Measurements from ENCODE around the gene PAM.
A peak's percentile ranks its signal among the peaks of the same experiment; 100 is the strongest.
"Not testable (repeated sequence)": the region's sequence is repeated elsewhere in the genome, so short reads cannot be mapped to it uniquely, and the experiment has no call there.

Gene PAM

GRCh38 chr5:102751903-102752376, 3.2 kb upstream of the PAM start:
- DNase-seq (ENCODE audit: low spot score), result not testable (repeated sequence)

DNA sequence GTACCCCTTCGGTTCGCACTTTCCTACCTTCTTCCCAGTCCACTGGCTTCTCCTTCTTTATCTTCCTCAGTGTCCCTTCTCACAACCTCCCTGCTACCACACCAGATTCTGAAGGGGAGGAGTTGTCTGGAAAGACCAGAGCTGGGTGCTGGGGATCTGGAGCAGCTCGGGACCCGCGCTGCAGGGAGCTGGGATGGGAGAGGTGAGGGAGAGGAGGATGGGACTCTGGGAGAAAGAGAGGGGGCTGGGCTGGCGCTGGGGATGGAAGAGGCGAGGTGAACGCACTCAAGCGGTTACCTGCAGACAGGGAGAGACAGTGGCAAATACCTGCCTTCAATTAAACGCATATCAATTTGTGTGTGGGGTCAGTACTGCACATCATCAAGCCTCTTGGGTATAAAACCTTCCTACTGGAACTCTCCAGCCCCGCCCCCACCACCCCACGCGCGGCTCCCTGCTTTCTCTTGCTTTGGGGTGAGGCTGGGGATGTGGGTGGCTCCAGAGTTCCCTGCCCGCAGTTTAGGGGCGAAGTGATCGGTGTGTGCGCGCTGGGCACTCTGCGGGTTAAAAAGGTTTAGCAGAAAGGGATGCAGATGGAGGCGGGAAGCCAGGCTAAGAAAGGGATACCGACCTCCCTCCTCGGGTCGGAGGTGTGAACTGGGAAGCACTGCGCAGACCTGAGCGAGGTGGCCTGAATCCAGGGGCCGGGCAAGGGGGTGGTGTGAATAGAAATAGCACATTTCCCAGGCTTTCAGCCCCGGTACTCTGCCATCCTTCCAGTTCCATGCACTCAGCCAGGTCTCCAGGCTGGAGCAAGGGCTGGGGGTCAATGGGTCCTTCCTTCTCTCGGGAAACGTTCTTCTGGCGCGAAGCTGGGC, 977 bp upstream of the PAM start:
- DNase-seq (ENCODE audit: low spot score), result no peak

DNA sequence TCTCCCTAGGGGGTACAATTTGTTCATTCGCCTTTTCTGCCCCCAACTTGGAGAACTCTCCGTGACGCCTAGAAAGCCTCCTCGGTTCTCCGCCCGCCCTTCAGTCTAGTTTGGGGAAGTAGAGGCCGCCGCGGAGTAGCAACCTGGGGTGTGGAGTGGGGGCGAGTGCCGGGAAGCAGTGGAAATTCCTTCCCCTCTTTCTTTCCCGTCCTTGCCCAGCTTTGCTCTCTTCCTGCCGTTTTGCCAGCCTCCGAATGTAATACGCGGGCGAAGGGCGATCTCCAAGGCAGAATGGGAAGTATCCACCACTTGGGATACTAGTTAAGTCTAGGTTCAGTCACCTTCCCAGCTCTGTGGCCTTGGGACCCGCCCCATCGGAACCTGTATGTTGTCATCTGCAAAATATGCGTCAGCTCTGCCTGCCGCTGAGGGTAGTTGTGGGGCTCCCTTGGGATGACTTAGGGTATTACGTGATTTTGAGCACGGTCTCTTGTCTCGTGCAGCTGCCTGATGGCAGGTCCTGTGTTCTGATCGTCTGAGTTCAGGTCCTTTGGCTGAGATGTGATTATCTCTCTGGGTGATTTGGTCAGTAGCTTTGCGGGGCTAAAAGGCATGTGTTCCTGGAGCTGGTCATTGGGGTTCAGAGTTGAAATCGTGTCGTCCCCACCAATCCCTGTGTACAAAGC, 724 bp downstream of the PAM start:
- peak; percentile 6 for DNase-seq (ENCODE audit: low spot score)

DNA sequence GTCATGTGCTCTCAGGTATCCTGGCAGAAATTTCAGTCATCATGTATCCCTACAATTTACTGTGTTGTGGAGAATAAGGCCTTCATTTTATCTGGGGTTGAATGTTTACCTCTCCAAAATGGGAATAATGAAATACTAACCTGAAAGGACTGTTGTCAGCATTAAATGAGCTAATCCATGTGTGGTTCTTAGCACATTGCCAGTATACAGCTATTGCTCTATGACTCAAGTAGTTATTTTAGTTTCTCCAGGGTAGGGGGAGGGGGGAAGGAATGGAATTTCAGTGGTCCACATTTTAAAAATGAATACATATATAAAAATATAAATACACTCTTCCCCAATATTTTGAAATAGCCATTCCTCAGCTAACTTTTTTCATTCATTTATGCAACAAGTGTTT, 3.5 kb downstream of the PAM start:
- no peak for DNase-seq (ENCODE audit: low spot score)

DNA sequence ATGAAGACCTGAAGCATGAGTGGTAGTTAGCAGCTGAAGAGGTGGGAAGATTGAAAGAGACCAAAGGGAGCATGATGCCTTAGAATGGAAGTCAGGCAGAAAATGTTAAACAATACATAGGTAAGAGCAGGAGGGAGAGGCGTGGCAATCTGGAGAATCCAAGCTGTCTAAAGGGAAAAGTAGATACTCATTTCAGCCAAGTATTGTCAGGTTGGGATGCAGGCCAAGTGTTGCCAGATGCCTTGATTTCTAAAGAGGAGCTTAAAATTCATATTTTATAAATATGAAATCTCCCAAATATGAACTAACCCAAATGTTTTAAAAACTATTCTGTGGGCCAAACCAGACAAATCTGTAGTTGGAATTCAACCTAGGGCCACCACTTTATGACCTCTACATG, 4.2 kb downstream of the PAM start:
- no peak for DNase-seq (ENCODE audit: low spot score)

DNA sequence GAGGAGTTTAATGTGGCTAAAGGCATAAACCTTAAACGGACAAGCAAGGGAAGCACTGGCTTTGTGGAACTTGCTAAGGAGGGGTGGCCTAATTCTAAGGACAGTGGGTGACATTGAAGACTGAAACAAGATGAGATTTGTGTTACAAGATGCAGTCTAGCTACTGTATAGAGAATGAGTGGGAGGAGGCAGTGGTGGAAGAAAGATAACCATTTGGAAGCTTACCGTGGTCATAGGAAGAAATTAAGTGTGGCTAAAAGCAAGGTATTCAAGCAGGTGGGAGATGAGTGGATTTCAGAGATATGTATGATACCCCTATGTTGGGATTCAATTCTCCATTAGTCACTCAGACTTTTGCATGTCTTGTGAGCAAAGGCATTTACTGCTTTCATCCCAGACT, 4.6 kb downstream of the PAM start:
- no peak for DNase-seq (ENCODE audit: low spot score)

- DNase-seq (ENCODE audit: low spot score), result no peak
Measured at GRCh38 chr5:102760815-102761214, 5.7 kb downstream of the PAM start.

DNA sequence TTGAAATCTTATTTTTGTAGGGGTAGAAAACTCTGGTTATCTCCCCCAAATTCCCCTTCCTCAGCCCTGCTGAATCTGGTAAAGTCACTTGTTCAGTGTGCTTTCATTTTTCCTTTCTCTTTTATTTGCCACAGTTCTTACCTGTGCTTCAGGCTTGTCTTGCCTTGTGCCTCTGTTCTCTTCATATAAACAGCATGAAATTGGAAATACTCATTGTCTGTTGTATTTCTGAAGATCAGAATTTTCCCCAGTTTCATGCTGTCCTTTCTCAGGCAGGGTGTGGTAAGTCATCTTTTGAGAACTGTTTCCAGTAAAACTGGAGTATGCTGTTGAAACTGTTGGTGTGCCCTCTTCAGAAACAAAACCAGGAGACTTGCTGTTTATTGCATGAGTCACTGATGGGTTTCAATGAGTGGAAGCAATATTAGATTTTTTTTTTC, 7.0 kb downstream of the PAM start:
- DNase-seq (ENCODE audit: low spot score), result no peak

DNA sequence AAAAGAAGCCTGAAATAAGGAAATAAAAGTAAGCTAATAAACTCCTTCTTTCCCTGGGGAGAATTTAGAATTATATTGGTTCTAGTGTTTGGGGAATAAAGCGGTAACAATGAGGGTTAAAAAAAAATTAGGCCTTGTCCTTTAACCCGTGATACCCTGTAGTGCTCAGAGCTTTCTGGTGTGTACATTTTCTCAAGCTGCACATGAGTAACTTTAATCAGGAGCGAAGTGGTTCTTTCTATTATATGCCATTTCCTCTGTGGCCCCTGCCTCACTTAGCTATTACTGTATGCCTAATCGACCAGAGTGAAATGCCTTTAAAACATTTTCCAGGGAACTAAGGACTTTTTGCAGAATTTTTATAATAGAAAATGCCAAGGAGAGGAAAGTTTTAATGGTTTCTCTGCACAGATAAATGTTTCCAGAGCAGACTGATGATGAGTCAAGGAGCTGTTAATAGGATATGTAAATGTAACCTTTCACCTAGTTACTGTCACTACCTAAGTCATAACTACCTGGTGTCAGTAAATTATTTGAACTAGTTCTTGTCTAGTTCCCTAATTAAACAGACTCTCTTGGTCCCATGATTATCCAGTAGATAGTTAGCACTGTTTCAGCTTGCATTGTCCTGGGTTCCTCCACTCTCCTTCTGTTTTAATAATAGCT, 7.6 kb downstream of the PAM start:
- DNase-seq (ENCODE audit: low spot score), result no peak

GRCh38 chr5:102763734-102764133, 8.6 kb downstream of the PAM start:
- no peak for DNase-seq (ENCODE audit: low spot score)

GRCh38 chr5:102764381-102765004, 9.4 kb downstream of the PAM start:
- DNase-seq (ENCODE audit: low spot score), result no peak

DNA sequence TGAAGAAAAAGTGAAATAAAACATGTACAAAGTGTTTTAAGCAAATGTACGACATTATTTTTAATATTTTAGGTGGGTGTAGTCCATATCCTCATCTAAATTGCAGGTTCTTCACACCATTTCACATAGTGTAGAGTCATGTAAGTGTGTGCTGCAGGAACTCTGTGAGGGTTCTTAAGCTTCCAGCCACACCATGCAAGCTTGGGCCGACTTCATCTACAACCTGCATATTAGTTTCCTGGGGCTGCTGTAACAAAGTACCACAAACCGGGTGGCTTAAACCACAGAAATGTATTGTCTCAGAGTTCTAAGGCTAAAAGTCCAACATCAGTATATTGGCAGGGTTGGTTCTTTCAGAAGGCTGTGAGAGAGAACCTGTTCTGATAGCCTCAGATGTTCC, 10.2 kb downstream of the PAM start:
- DNase-seq (ENCODE audit: low spot score), result no peak

- DNase-seq (ENCODE audit: low spot score), result no peak
Measured at GRCh38 chr5:102766295-102767090, 11.4 kb downstream of the PAM start.

DNA sequence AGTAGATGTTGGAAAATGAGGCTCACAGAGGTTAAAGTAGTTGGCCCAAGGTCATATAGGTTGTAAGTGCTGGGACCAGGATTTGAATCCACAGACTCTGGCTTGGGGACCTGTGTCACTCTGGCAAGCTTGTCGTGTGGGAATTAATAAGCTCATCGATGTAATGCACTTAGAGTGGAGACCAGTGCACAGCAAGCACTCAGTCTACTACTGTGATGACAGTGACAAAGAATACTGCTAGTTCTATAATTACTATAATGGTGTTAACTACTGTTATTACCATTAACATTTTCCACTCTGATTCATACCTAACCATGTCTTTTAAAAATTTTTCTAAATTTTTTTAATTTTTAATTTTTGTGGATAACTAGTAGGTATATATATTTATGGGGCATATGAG, 12.8 kb downstream of the PAM start:
- DNase-seq (ENCODE audit: low spot score), result no peak

DNA sequence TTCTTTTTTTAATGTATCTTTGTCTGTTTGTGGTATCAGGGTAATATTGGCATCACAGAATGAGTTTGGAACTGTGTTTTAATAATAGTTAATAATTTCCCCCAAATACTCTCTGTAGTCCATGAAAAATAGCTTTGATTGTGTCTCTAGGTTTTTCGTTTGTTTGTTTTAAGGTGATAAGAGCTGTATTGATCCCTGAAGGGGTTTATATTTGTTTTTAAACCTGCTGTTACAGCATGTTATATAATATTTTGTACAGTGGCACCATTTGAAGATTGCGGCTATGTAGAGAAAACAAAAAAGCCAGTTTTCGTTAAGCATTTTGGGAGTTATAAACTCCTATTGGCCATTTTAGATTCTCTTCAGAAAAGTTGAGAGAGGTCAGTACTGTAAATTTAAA, 15.7 kb downstream of the PAM start:
- DNase-seq (ENCODE audit: low spot score), result no peak

DNA sequence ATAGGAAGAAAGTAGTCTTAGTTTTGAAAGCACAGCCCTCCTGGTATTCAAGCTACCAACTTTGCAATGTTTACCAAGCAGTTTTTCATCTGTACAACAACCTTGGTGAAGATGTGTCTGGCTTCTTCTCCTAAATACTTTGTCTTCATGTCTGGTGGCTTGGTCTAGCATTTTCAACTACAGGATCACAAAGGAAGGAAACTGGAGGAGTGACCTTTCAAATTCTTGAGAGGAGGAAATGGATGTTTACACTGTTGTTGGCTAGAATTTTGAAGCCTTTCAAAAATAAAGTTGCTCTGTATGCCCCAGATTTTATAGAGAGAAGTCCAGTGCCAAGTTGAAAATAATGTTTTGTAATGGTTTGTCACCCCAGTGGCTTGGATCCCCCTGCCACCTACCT, 16.3 kb downstream of the PAM start:
- DNase-seq (ENCODE audit: low spot score), result no peak

DNA sequence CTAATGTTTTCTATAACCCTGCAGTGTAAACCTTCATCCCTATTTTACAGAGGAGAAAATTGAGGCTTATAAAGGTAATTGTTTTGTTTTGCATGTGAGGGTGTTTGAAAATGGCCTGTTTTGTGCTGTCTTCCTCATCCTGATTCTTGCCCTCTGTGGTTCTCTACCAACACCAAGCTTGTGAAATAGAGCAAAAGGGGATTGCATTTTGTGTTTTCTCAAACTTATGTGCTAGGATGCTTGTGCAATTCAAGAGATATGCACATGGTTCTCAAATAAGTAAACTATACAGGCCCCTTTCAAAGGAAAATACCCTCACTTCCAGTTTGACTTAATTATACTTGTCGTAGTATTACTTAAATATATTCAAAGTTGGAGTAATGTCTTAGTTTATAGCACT, 17.2 kb downstream of the PAM start:
- DNase-seq (ENCODE audit: low spot score), result no peak

GRCh38 chr5:102773133-102773532, 18.0 kb downstream of the PAM start:
- DNase-seq (ENCODE audit: low spot score), result no peak

DNA sequence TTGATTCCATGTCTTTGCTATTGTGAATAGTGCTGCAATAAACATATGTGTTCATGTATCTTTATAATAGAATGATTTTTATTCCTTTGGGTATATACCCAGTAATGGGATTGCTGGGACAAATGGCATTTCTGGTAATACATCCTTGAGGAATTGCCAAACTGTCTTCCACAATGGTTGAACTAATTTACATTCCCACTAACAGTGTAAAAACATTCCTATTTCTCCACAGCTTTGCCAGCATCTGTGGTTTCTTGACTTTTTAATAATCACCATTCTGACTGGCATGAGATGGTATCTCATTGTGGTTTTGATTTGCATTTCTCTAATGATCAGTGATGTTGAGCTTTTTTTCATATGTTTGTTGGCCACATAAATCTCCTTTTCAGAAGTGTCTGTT, 20.7 kb downstream of the PAM start:
- DNase-seq (ENCODE audit: low spot score), result not testable (repeated sequence)

DNA sequence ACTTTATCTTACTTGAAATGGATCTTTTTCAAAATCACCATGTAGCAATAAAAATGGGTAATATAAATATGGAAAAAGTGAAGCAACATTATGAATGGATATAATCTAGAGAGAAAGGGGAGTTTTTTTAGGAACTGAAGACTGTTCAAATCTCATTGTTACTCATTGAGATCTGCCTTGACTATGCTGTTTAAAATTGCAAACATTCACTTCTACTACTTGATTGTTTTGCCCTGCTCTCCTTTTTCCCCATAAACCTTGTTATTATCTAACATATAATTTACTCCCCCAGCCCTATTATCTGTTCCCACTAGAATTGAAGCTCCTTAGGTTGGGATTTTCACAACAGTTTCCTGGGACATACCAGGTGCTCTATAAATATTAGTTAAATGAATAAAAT, 22.0 kb downstream of the PAM start:
- DNase-seq (ENCODE audit: low spot score), result no peak

GRCh38 chr5:102778478-102778877, 23.4 kb downstream of the PAM start:
- DNase-seq (ENCODE audit: low spot score), result no peak

GRCh38 chr5:102781359-102781758, 26.3 kb downstream of the PAM start:
- DNase-seq (ENCODE audit: low spot score), result no peak

Measured in hematopoietic multipotent progenitor cell treated with erythropoietin and hydrocortisone succinate and interleukin-3 and kit ligand, for 17 days (in vitro differentiated cells).